CD14-positive monocyte (primary cell): ENCODE results near the gene ITIH1. TPM values are rescaled to one million over a fixed set of nuclear protein-coding genes. Genes with fewer than 3 reads are reported as not detected.
A peak's percentile ranks its signal among the peaks of the same experiment; 100 is the strongest.

Source experiments
- DNase-seq, 3 donors: peaks; one replicate each; pipeline ENCODE4 v3.0.0-alpha.2; 2011 to 2022
- H2AFZ ChIP-seq: 2 replicates; pipeline ENCODE4 v1.6.0; 2012; ENCODE audit warnings: mild to moderate bottlenecking, low read depth, low read length, inconsistent platforms; ENCODE audit not compliant: insufficient read depth, poor library complexity, severe bottlenecking
- H3K27ac ChIP-seq, 2 donors: 1 replicate in 1 of 2; 2 replicates in 1 of 2; pipeline ENCODE4 v1.5.1; 2012 to 2013; ENCODE audit warnings: low read length in 2 of 2, control low read depth in 1 of 2, inconsistent platforms in 1 of 2, low read depth in 1 of 2, mild to moderate bottlenecking in 1 of 2
- H3K27me3 ChIP-seq, 2 donors: one replicate each; pipeline versions ENCODE4 v1.6.0 to v1.6.1; 2011 to 2013; ENCODE audit warnings: low read length in 2 of 2; ENCODE audit not compliant: control insufficient read depth in 2 of 2, insufficient read depth in 2 of 2
- H3K36me3 ChIP-seq, 2 donors: replicated peaks in 1 of 2; 1 replicate in 1 of 2; 2 replicates in 1 of 2; pipeline versions ENCODE4 v1.5.1 to v1.6.1; 2012 to 2013; ENCODE audit warnings: low read length in 2 of 2, control low read depth in 1 of 2, inconsistent platforms in 1 of 2, mild to moderate bottlenecking in 1 of 2; ENCODE audit not compliant: insufficient read depth in 2 of 2, control insufficient read depth in 1 of 2
- H3K4me1 ChIP-seq, 2 donors: 1 replicate in 1 of 2; 2 replicates in 1 of 2; pipeline versions ENCODE4 v1.5.1 to v1.6.1; 2012 to 2013; ENCODE audit warnings: low read length in 2 of 2, control low read depth in 1 of 2, inconsistent platforms in 1 of 2, mild to moderate bottlenecking in 1 of 2, moderate library complexity in 1 of 2; ENCODE audit not compliant: insufficient read depth in 2 of 2, control insufficient read depth in 1 of 2
- H3K4me2 ChIP-seq: replicated peaks from 2 replicates; pipeline ENCODE3; 2012; ENCODE audit warnings: low read length, moderate library complexity, mild to moderate bottlenecking; ENCODE audit not compliant: poor library complexity, severe bottlenecking; ENCODE audit errors: extremely low read depth
- H3K4me3 ChIP-seq, 3 experiments: fragments of 200-600 bp in 1 of 3; sonication (generic) in 1 of 3; replicated peaks in 1 of 3; 1 replicate in 2 of 3; 2 replicates in 1 of 3; pipeline ENCODE4 v1.5.1; 2011 to 2013; ENCODE audit warnings: low read length in 3 of 3, mild to moderate bottlenecking in 3 of 3, control low read depth in 2 of 3, low read depth in 2 of 3, inconsistent platforms in 1 of 3, moderate library complexity in 1 of 3
- H3K79me2 ChIP-seq: 2 replicates; pipeline ENCODE4 v1.6.0; 2012; ENCODE audit warnings: mild to moderate bottlenecking, control low read depth, inconsistent platforms, low read length, moderate library complexity; ENCODE audit not compliant: insufficient read depth
- H3K9ac ChIP-seq: 2 replicates; pipeline ENCODE4 v1.6.0; 2017; ENCODE audit warnings: low read length, mild to moderate bottlenecking; ENCODE audit not compliant: insufficient read depth, poor library complexity, severe bottlenecking
- H3K9me3 ChIP-seq, 2 donors: replicated peaks in 1 of 2; 1 replicate in 1 of 2; 2 replicates in 1 of 2; pipeline versions ENCODE4 v1.5.1 to v1.6.1; 2012 to 2013; ENCODE audit warnings: low read length in 2 of 2, control low read depth in 1 of 2; ENCODE audit not compliant: control insufficient read depth in 1 of 2, insufficient read depth in 1 of 2
- H4K20me1 ChIP-seq: 2 replicates; pipeline ENCODE4 v1.6.0; 2012; ENCODE audit warnings: mild to moderate bottlenecking, low read length, control low read depth, moderate library complexity; ENCODE audit not compliant: insufficient read depth
- H3K27ac Mint-ChIP-seq, 7 donors: one replicate each; pipeline ENCODE4 v1.8.0; 2020; ENCODE audit warnings: mild to moderate bottlenecking in 7 of 7, mixed read lengths in 7 of 7, moderate library complexity in 6 of 7, inconsistent platforms in 2 of 7
- H3K27me3 Mint-ChIP-seq, 3 donors: one replicate each; pipeline ENCODE4 v1.8.0; 2021 to 2022; ENCODE audit warnings: low read depth in 3 of 3, mild to moderate bottlenecking in 3 of 3, mixed read lengths in 3 of 3, moderate library complexity in 3 of 3, inconsistent platforms in 1 of 3
- H3K36me3 Mint-ChIP-seq, 2 donors: one replicate each; pipeline ENCODE4 v1.8.0; 2020; ENCODE audit warnings: mixed read lengths in 2 of 2, inconsistent platforms in 1 of 2, mild to moderate bottlenecking in 1 of 2
- H3K4me1 Mint-ChIP-seq: one replicate; pipeline ENCODE4 v1.8.0; 2020; ENCODE audit warnings: mild to moderate bottlenecking, mixed read lengths
- H3K4me3 Mint-ChIP-seq, 2 donors: one replicate each; pipeline ENCODE4 v1.8.0; 2020; ENCODE audit warnings: mild to moderate bottlenecking in 2 of 2, mixed read lengths in 2 of 2, moderate library complexity in 1 of 2
- H3K9me3 Mint-ChIP-seq, 7 donors: one replicate each; pipeline ENCODE4 v1.8.0; 2020 to 2022; ENCODE audit warnings: mixed read lengths in 7 of 7, mild to moderate bottlenecking in 6 of 7, moderate library complexity in 6 of 7, inconsistent platforms in 2 of 7
- CTCF ChIP-seq: fragments of 200-600 bp; IDR thresholded peaks from one replicate; pipeline ENCODE4 v1.8.0; 2022; ENCODE audit warnings: antibody characterized with exemption, mild to moderate bottlenecking
- whole genome bisulfite sequencing: methylation state at CpG from one replicate; pipeline ENCODE4 v1.1.5; 2013; ENCODE audit warnings: missing lambda C conversion rate; ENCODE audit not compliant: insufficient coverage; 5-methylcytosine and 5-hydroxymethylcytosine counted together
- intact Hi-C, 2 donors: fragments of 100-400 bp; cut with micrococcal nuclease; formaldehyde crosslinking; loops; one replicate each; pipeline versions ENCODE4 v1.15.0 to v1.15.1; 2023
- polyA plus RNA-seq, 3 donors: library from polyadenylated mRNA; depleted of rRNA in 1 of 3; unstranded in 2 of 3; stranded (reverse) in 1 of 3; fragments of 300-500 nt in 2 of 3; fragments of >200 nt in 1 of 3; fragmentation: Illumina TruSeq in 2 of 3; gene quantifications; 1 replicate in 2 of 3; 2 replicates in 1 of 3; pipeline ENCODE4 v1.2.3, GENCODE V29; 2012 to 2021

Gene ITIH1
- polyA plus RNA-seq, 3 donors, result 0.75 to 4.4 (median 1.3) TPM

- Histone ChIP-seq H3K36me3 (no peaks in the 10 kb centered on the region), H3K4me2 (no peak overlapping the region), H2AFZ (peak overlapping the region; percentile 37), H3K27ac (no peak overlapping the region), H3K4me3 (no peak overlapping the region), H3K4me1 (peaks cover 10 to 13% of the 10 kb centered on the region in 2 donors), H3K79me2 (no peaks in the 10 kb centered on the region), H4K20me1 (no peaks in the 10 kb centered on the region), H3K9me3 (no peaks in the 10 kb centered on the region), H3K27me3 (no peaks in the 10 kb centered on the region), H3K9ac (no peak overlapping the region)
- peaks cover 11% of the 10 kb centered on the region for H3K4me1 Mint-ChIP-seq
- intact Hi-C loops, result no loop called here
- no peaks in the 10 kb centered on the region for H3K36me3 Mint-ChIP-seq
- H3K9me3 Mint-ChIP-seq, result no peaks in the 10 kb centered on the region
- TF ChIP-seq CTCF, result no peak
- no peak overlapping the region for H3K4me3 Mint-ChIP-seq
- peaks cover 4 to 7% (median 7%) of the 10 kb centered on the region in 3 donors for H3K27me3 Mint-ChIP-seq
- WGBS, result 81% methylated on average over 14 of the region's 18 CpGs
- H3K27ac Mint-ChIP-seq, result peak overlapping the region in 2 of 7 donors; percentile 9 to 73
- DNase-seq, result peak; percentile 19 to 30 (median 22)
These were observed 15.7 kb downstream of the ITIH1 start for GRCh38 chr3:52792961-52793695.

- Histone ChIP-seq H3K9ac (no peak overlapping the region), H3K27ac (no peak overlapping the region), H3K4me3 (no peak overlapping the region), H3K27me3 (no peaks in the 10 kb centered on the region), H3K36me3 (no peaks in the 10 kb centered on the region), H3K4me2 (no peak overlapping the region), H4K20me1 (no peaks in the 10 kb centered on the region), H3K9me3 (no peaks in the 10 kb centered on the region), H3K4me1 (peaks cover 10 to 13% of the 10 kb centered on the region in 2 donors), H2AFZ (peak overlapping the region; percentile 37), H3K79me2 (no peaks in the 10 kb centered on the region)
- 81% methylated on average over 8 of the region's 9 CpGs for WGBS
- no peak for TF ChIP-seq CTCF
- H3K27me3 Mint-ChIP-seq, result peaks cover 4 to 7% (median 5%) of the 10 kb centered on the region in 3 donors
- no peak for DNase-seq
- H3K27ac Mint-ChIP-seq, result peak overlapping the region in 2 of 7 donors; percentile 9 to 73
- H3K4me3 Mint-ChIP-seq, result no peak overlapping the region
- peaks cover 11% of the 10 kb centered on the region for H3K4me1 Mint-ChIP-seq
- intact Hi-C loops, result no loop called here
- no peaks in the 10 kb centered on the region for H3K36me3 Mint-ChIP-seq
- no peaks in the 10 kb centered on the region for H3K9me3 Mint-ChIP-seq
These were observed 16.6 kb downstream of the ITIH1 start for GRCh38 chr3:52793702-52794611.
